Femur (tissue), 1 donor: ENCODE results near the gene TPSD1.
"Not testable (repeated sequence)": the region's sequence is repeated elsewhere in the genome, so short reads cannot be mapped to it uniquely, and the experiment has no call there.

Source experiments
- DNase-seq: peaks from one replicate; pipeline ENCODE4 v3.0.0-alpha.2; 2017

The TPSD1 gene

GRCh38 chr16:1243907-1244850 lies 11.7 kb upstream of the TPSD1 start:
- not testable (repeated sequence) for DNase-seq

- no peak for DNase-seq
Observed at GRCh38 chr16:1244881-1245280, 11.0 kb upstream of the TPSD1 start.

DNA sequence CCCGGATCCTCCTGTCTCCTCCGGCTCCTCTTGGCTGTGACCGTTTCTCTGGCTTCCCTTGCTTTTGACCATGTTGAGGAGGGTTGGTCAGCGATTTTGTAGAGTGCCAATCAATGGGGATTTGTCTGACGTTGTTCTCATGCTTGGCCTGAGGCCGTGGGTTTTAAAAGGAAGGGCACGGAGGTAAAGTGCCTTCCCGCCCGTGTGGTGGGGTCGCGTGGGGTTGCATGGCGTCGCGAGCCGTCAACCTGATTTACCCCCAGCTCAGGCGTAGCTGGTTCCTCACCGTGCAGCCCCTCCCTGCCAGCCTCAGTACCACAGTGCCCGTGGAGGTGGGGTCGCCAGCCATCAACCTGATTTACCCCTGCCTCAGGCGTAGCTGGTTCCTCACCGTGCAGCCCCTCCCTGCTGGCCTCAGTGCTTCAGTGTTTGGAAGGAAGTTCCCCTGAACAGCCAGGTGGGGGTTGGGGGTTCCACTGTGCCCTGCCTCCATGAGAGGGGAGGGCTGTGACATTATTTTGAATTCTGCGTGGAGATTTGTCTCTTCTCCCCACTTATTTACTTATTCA lies 10.3 kb upstream of the TPSD1 start:
- no peak for DNase-seq

GRCh38 chr16:1247903-1248537 lies 7.8 kb upstream of the TPSD1 start:
- DNase-seq, result not testable (repeated sequence)

- not testable (repeated sequence) for DNase-seq
Observed at GRCh38 chr16:1249031-1249755, 6.7 kb upstream of the TPSD1 start.

DNA sequence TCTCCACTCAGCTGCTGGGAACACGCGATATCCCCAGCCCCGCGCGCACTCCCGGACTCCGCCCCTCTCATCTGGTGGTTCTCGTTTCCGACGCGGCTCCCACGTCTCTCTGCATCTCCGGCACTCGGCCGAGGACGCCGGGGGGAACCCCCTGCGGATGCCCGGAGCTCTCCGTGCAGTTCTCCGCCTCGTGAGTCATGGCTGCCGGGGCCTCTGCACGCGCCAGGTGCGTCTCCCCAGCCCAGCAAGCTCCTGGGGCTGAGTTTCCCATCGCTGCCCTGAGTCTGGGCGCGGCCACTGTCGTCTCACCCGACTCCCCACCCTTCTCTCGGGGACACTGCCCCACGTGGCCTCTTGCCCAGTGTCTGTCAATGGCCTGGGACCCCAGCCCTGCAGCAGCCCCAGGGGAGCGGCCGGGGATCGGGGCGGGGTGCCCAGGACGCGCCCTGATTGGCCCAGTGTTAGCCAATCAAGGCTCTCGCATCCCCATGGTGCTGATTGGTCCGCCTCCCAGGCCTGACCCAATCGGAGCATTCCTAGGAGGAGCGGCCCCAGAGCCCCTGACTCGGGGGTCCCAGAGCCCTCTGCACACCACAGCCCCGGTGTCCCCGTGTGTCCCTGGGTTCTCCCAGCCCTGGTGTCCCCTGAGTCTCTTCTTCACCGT lies 2.0 kb upstream of the TPSD1 start:
- not testable (repeated sequence) for DNase-seq

DNA sequence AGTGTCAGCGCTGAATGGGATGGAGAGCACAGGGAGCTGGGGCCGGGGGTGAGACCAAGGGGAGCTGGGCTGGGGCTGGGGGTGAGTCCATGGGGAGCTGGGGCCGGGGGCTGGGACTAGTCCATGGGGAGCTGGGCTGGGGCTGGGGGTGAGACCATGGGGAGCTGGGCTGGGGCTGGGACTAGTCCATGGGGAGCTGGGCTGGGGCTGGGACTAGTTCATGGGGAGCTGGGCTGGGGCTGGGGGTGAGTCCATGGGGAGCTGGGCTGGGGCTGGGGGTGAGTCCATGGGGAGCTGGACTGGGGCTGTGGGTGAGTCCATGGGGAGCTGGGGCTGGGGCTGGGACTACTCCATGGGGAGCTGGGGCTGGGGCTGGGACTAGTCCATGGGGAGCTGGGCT lies 1.0 kb upstream of the TPSD1 start:
- not testable (repeated sequence) for DNase-seq

- DNase-seq, result not testable (repeated sequence)
Observed at GRCh38 chr16:1256296-1256873, 516 bp downstream of the TPSD1 start.

DNA sequence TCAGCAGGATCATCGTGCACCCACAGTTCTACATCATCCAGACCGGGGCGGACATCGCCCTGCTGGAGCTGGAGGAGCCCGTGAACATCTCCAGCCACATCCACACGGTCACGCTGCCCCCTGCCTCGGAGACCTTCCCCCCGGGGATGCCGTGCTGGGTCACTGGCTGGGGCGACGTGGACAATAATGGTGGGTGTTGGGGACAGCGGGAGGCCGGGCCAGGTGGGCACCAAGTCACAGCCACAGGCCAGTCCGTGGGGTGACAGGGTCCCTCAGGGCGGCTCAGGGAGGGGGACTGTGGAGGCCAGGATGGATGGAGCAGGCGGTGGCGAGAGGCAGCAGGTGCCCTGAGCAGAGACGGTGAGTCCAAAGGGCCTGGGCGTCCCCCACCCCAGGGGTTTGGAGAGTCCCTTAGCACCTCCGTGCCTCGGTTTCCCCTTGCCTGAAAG lies 1.0 kb downstream of the TPSD1 start:
- DNase-seq, result no peak

DNA sequence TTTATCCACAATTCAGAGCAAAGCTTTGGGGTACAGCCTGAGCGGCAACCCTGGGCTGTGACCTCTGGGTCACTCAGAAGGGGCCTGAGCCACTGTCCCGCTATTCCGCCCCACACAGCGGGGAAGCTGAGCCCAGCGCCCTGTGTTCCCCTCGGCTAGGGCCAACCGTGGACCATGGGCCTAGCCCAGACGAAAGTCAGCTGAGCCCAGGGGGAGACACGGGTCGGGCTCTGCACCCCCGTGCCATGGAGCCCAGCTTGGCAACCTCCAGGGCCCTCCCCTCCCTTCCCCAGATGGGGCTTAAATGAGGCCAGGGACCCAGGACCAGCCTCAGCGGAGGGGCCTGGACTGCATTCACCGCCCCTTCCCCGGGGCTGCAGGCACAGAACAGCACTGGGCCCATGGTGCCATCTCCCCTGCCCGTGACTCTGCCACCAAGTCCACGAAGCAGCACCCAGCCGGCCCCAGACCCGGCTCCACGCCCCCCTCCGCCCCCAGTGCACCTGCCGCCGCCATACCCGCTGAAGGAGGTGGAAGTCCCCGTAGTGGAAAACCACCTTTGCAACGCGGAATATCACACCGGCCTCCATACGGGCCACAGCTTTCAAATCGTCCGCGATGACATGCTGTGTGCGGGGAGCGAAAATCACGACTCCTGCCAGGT lies 1.8 kb downstream of the TPSD1 start:
- DNase-seq, result no peak

GRCh38 chr16:1258225-1258600 lies 2.3 kb downstream of the TPSD1 start:
- no peak for DNase-seq

GRCh38 chr16:1258906-1259759 lies 3.3 kb downstream of the TPSD1 start:
- no peak for DNase-seq

DNA sequence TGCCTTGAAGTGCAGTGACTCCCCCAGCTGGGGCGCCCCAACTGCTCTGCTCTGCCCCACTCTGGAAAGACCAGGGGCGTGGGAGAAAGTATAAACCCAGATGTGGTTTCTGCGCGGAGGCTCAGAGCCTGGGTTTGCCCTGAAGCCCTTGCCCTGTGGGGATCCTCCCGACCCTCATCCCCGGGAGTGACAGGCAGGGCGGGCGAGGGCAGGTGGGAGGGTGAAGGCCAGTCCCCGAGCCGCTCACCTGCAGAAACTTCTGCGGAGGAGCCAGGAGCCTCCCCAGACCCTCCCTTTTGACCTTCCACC lies 3.8 kb downstream of the TPSD1 start:
- no peak for DNase-seq

DNA sequence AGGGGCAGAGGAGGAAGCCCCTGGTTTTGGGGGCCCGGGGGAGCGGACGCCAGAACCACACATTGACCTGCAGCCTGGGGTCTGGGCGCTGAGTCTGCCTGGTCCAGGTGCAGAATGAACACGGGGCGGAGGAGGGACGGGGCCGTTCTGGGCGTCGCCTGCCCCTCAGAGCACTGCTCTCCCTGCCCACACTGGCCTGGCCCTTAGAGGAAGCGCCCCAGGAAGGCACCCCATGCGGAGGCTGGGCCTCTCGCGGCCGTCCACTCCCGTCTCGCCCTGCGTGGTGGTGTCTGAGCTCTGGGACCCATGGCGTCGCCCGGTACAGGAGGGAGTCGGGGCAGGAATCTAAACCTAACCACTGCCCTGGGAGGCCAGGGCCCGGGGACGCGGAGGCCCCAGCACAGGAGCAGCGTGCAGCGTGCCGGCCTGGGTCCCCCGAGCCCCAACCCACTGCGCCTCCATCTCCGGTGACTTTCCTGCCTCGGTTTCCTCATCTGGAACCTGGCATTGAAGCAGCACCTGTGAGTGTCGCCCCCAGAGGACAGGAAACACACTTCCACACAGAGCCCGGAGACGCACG lies 4.3 kb downstream of the TPSD1 start:
- no peak for DNase-seq

DNA sequence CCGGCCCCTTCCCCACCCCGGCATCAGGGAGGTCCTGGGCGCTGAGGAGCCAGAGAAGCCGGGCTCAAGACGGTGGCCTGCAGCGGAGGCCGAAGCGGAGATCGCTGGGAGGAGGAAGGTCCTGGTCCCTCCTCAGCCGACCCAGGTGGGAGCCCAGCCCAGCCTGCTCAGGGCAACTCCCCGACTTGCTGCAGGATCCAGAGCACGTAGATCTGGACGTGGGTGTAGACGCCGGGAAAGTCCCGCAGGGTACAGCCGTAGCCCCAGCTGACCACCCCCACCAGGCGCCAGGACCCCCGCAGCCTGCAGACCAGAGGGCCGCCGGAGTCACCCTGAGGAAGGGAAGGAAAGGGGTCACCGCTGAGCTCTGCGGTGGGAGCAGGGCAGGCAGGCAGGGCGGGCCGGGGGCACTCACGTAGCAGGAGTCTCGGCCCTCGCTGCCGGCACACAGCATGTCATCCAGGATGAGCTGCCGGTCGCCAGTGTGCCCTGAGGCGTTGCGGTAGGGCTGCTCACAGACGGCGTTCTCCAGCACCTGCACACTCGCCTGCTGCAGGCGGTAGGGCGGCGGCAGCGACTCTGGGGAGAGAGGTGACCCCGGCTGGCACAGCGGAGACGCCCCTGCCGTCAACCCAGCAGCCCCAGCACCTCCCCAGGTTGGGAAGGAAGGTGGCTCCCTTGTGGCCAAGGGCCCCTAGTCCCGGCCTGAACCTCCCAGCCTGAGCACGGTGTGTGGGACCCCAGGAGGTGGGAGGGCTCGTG lies 5.4 kb downstream of the TPSD1 start:
- DNase-seq, result no peak

DNA sequence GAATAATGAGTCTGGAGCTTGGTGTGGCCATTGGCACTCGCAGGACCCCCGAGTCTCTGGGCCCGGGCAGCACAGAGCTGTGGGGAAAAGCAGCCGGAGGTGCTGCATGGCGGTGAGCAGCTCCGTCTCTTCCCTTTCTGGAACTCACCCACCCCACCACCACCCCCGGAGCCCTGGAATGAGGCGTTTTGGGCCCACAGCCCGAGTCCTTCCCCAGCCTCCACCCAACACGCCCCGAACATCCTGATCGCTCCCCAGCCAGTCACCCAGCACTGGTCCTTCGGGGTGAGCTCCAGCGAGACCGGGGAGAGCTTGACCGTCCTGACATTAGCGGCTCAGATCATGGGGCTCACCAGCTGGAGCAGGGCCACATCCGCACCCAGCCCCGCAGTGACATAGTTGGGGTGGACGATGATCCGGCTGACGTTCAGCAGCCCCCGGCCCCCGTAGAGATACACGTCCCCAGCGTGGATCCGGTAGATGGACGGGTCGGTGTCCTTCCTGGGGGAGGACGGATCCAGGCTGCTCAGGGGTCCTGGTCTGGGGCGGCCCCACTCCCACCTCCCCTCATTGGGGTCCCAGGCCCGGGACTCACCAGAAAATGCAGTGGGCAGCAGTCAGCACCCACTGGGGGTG lies 6.5 kb downstream of the TPSD1 start:
- no peak for DNase-seq

GRCh38 chr16:1262846-1263221 lies 7.0 kb downstream of the TPSD1 start:
- no peak for DNase-seq

DNA sequence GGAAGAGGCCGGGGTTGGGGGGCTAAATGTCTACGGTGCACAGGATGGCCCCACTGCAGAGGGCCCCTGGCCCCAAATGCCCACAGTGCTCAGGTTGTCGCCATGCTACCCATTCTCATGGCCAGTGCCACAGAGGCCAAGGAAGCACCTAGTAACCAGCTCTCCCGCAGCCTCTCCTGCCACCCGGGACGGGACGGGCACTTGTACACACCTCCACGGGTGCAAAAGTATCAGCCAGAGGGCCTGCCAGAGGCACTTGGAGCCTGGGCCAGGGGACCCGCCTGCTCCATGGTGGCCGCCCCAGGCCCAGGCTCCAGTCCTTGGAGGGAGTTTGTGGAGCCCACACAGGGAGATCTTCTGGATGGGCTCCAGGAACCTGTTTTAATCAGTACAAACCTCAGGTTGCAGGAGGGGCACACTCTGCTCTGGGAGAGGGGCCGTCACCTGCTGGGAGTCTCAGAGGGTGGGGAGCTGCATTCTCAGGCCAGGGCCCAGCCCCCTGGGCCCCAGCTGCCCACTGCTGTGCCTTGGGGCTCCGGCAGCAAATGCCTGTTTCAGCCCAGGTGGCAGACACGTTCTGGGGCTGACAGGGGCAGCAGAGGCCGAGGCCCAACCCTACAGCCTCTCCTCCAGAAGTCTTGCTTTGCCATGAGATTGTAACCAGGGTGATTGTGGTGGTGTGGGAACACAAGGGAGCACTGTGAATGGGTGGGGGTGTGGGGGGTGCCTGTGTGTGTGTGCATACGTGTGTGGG lies 7.9 kb downstream of the TPSD1 start:
- no peak for DNase-seq
